GM12875 (cell line): Measurements from ENCODE around the gene MDK.

Source experiments
- H3K4me3 ChIP-seq: one replicate; pipeline ENCODE4 v1.5.1; 2011; ENCODE audit warnings: low read depth, low read length, control low read depth
- TF ChIP-seq, protein P1 (sequence below): IDR thresholded peaks from 2 replicates; pipeline ENCODE4 v1.5.1; 2011; ENCODE audit warnings: low read depth, mild to moderate bottlenecking, control low read depth, inconsistent platforms, low read length, moderate library complexity, borderline replicate concordance; ENCODE audit not compliant: insufficient read depth

The MDK gene

DNA sequence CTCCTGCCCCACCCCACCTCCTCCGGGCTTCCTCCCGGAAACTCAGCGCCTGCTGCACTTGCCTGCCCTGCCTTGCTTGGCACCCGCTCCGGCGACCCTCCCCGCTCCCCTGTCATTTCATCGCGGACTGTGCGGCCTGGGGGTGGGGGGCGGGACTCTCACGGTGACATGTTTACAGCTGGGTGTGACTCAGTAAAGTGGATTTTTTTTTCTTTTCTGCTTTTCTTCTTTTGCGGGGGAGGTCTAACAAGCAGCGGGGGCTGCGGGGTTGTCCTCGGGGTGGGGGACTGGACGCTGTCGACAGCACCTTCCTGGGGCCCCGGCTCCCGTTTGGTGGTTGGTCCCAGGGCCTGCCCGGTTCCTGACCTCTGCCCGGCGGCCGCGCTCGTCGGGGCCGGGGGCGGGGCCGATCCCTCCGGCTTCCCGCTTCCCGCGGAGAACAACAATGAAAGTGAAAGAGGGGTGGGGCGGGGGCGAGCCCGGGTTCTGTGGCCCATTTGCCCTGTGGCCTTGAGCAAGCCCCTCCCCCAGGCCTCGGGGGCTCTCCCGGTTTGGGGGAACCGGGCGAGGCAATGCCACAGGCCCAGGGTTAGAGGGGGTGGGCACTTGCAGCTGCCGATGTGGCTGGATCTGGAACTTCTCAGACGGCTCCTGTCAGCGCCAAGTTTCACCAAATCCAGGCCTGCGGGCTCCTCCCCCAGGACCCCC lies 975 bp upstream of the MDK start:
- peak overlapping the region; percentile 54 for H3K4me3 ChIP-seq
- TF ChIP-seq, protein P1, sequence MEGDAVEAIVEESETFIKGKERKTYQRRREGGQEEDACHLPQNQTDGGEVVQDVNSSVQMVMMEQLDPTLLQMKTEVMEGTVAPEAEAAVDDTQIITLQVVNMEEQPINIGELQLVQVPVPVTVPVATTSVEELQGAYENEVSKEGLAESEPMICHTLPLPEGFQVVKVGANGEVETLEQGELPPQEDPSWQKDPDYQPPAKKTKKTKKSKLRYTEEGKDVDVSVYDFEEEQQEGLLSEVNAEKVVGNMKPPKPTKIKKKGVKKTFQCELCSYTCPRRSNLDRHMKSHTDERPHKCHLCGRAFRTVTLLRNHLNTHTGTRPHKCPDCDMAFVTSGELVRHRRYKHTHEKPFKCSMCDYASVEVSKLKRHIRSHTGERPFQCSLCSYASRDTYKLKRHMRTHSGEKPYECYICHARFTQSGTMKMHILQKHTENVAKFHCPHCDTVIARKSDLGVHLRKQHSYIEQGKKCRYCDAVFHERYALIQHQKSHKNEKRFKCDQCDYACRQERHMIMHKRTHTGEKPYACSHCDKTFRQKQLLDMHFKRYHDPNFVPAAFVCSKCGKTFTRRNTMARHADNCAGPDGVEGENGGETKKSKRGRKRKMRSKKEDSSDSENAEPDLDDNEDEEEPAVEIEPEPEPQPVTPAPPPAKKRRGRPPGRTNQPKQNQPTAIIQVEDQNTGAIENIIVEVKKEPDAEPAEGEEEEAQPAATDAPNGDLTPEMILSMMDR: no peak

DNA sequence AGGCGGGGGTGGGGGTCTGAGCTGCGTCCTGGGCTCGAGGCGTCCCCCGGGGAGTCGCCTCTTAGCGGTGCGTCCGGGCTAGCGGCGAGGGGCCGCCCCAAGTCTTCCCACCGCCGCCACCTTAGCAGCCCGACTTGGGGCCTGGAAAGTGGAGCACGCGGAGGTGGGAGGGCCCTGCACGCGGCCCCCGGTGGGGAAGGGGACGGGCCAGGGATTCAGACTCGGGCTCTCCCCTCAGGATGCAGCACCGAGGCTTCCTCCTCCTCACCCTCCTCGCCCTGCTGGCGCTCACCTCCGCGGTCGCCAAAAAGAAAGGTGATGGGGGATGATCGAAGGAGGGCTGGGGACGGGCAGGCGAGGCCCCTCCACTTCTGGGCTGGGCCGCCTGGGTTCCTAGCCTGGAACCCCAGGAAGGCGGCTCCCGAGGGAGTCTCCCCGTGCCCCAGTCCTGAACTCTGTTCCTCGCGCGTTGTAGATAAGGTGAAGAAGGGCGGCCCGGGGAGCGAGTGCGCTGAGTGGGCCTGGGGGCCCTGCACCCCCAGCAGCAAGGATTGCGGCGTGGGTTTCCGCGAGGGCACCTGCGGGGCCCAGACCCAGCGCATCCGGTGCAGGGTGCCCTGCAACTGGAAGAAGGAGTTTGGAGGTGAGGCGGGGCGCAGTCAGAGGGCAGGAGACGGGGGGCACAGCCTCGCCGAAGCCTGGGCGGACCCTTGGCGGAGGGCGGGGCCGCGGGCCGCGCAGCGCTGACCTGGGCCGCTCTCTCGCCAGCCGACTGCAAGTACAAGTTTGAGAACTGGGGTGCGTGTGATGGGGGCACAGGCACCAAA lies 563 bp downstream of the MDK start:
- TF ChIP-seq, protein P1: no peak
- H3K4me3 ChIP-seq: peak overlapping the region; percentile 44

- H3K4me3 ChIP-seq: no peak overlapping the region
- TF ChIP-seq, protein P1: peak; percentile 44; the same call in 1 of the 2 replicates
These were observed 1.4 kb downstream of the MDK start for GRCh38 chr11:46382646-46383403.

- TF ChIP-seq, protein P1: no peak
- no peak overlapping the region for H3K4me3 ChIP-seq
These were observed 1.9 kb downstream of the MDK start for GRCh38 chr11:46383404-46383758.

- no peak overlapping the region for H3K4me3 ChIP-seq
- TF ChIP-seq, protein P1: no peak
These were observed 2.7 kb downstream of the MDK start for GRCh38 chr11:46383974-46384701.

- TF ChIP-seq, protein P1: no peak
These were observed 3.9 kb downstream of the MDK start for GRCh38 chr11:46385169-46386004.

More at GRCh38 chr11:46385169-46386004, 3.9 kb downstream of the MDK start:
- no peak overlapping the region for H3K4me3 ChIP-seq
